SU-DHL-6 (cell line): ENCODE results near the gene OR8J3.

ENCODE experiments used
- CTCF ChIP-seq: fragments of 200-600 bp; sonication (generic); IDR thresholded peaks from one replicate; pipeline ENCODE4 v1.5.1; 2017; ENCODE audit warnings: antibody characterized with exemption, mild to moderate bottlenecking, low read length, moderate library complexity; ENCODE audit not compliant: insufficient read depth, poor library complexity, severe bottlenecking
- EZH2phosphoT487 ChIP-seq: fragments of 200-600 bp; sonication (generic), shearing (Covaris generic); conservative IDR thresholded peaks from 2 replicates; pipeline ENCODE4 v1.6.1; 2018; ENCODE audit warnings: mild to moderate bottlenecking, antibody characterized with exemption, low read length, moderate library complexity, mixed read lengths

DNA sequence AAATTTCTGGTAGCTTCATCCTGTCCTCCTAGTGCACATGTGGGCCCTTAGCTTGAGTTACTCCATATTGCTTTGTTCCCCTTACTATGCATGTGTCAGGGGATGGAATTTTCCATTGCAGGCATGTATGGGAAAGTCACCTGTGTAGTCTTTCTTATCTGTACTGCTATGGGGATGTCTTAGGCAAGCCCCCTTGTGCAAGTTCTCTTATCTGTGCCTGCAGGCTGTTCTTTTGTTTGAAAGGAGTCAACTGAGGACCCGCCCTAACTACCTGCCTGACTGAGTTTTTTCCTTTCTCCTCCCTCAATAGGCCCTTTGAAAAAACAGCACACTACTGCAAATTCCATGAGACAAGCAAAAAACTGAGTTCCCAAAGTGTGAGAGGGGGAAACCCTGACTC, 11.4 kb upstream of the OR8J3 start:
- TF ChIP-seq CTCF, result no peak
- TF ChIP-seq EZH2phosphoT487, result no peak
